Cerebellar nuclear complex (tissue), 1 donor: Measurements from ENCODE around the gene ATF7.
A peak's percentile ranks its signal among the peaks of the same experiment; 100 is the strongest.
"Not testable (repeated sequence)": the region's sequence is repeated elsewhere in the genome, so short reads cannot be mapped to it uniquely, and the experiment has no call there.

Experiments used
- DNase-seq, 2 experiments: peaks; one replicate each; lab custom pipeline; 2025; lab: John Stamatoyannopoulos, UW

Gene ATF7

GRCh38 chr12:53564941-53565340 lies 61.2 kb downstream of the ATF7 start:
- DNase-seq: no peak

- DNase-seq: no peak
Observed at GRCh38 chr12:53564278-53564677, 61.9 kb downstream of the ATF7 start.

- DNase-seq: no peak
Observed at GRCh38 chr12:53563452-53564028, 62.6 kb downstream of the ATF7 start.

- no peak for DNase-seq
Observed at GRCh38 chr12:53561590-53561953, 64.6 kb downstream of the ATF7 start.

GRCh38 chr12:53560912-53561589 lies 65.1 kb downstream of the ATF7 start:
- DNase-seq: no peak

GRCh38 chr12:53560351-53560750 lies 65.8 kb downstream of the ATF7 start:
- DNase-seq: no peak

GRCh38 chr12:53558631-53559030 lies 67.6 kb downstream of the ATF7 start:
- DNase-seq: no peak

- DNase-seq: peak in 1 of 2 experiments; percentile 55
Observed at GRCh38 chr12:53552361-53553327, 73.5 kb downstream of the ATF7 start.

GRCh38 chr12:53551889-53552291 lies 74.3 kb downstream of the ATF7 start:
- peak in 1 of 2 experiments; percentile 22 for DNase-seq

- no peak for DNase-seq
Observed at GRCh38 chr12:53550595-53550994, 75.6 kb downstream of the ATF7 start.

GRCh38 chr12:53550131-53550530 lies 76.1 kb downstream of the ATF7 start:
- DNase-seq: not testable (repeated sequence)

GRCh38 chr12:53548354-53548753 lies 77.8 kb downstream of the ATF7 start:
- DNase-seq: not testable (repeated sequence)

- DNase-seq: peak in 1 of 2 experiments; percentile 79
Observed at GRCh38 chr12:53543539-53543938, 82.6 kb downstream of the ATF7 start.

GRCh38 chr12:53539526-53539925 lies 86.7 kb downstream of the ATF7 start:
- no peak for DNase-seq

- DNase-seq: peak in 1 of 2 experiments; percentile 13
Observed at GRCh38 chr12:53538209-53538689, 87.9 kb downstream of the ATF7 start.

- no peak for DNase-seq
Observed at GRCh38 chr12:53536962-53537361, 89.2 kb downstream of the ATF7 start.

- no peak for DNase-seq
Observed at GRCh38 chr12:53533471-53533870, 92.7 kb downstream of the ATF7 start.

- DNase-seq: peak in 1 of 2 experiments; percentile 50
Observed at GRCh38 chr12:53532524-53533445, 93.4 kb downstream of the ATF7 start.

GRCh38 chr12:53532021-53532420 lies 94.2 kb downstream of the ATF7 start:
- DNase-seq: peak; percentile 91 to 95

- DNase-seq: no peak
Observed at GRCh38 chr12:53530920-53531319, 95.3 kb downstream of the ATF7 start.

- DNase-seq: peak; percentile 84 to 93
Observed at GRCh38 chr12:53530061-53530460, 96.1 kb downstream of the ATF7 start.
